Activated CD4-positive, alpha-beta T cell treated with anti-CD3 and anti-CD28 coated beads for 24 hours (primary cell): ENCODE measurements around the gene MLLT10.
A peak's percentile ranks its signal among the peaks of the same experiment; 100 is the strongest.

Experiments
- DNase-seq, 2 donors: peaks; one replicate each; pipeline ENCODE4 v3.0.0-alpha.2; 2020; ENCODE audit warnings: low read depth in 2 of 2

The MLLT10 gene

GRCh38 chr10:21732067-21732772, 198.2 kb downstream of the MLLT10 start:
- DNase-seq: peak in 1 of 2 donors; percentile 11

GRCh38 chr10:21733710-21734109, 199.7 kb downstream of the MLLT10 start:
- DNase-seq: no peak

- DNase-seq: no peak
Observed at GRCh38 chr10:21737106-21737505, 203.1 kb downstream of the MLLT10 start.

GRCh38 chr10:21740989-21741388, 207.0 kb downstream of the MLLT10 start:
- no peak for DNase-seq

- DNase-seq: no peak
Observed at GRCh38 chr10:21742740-21743412, 208.8 kb downstream of the MLLT10 start.

- DNase-seq: no peak
Observed at GRCh38 chr10:21744223-21744622, 210.2 kb downstream of the MLLT10 start.

- DNase-seq: no peak
Observed at GRCh38 chr10:21746118-21746517, 212.1 kb downstream of the MLLT10 start.

GRCh38 chr10:21747809-21748208, 213.8 kb downstream of the MLLT10 start:
- no peak for DNase-seq

GRCh38 chr10:21749788-21750187, 215.8 kb downstream of the MLLT10 start:
- DNase-seq: no peak

- no peak for DNase-seq
Observed at GRCh38 chr10:21750424-21750823, 216.4 kb downstream of the MLLT10 start.

- no peak for DNase-seq
Observed at GRCh38 chr10:21751341-21752310, 217.6 kb downstream of the MLLT10 start.

- no peak for DNase-seq
Observed at GRCh38 chr10:21753497-21754270, 219.7 kb downstream of the MLLT10 start.

GRCh38 chr10:21754410-21755011, 220.5 kb downstream of the MLLT10 start:
- no peak for DNase-seq

GRCh38 chr10:21756707-21757106, 222.7 kb downstream of the MLLT10 start:
- no peak for DNase-seq

- DNase-seq: no peak
Observed at GRCh38 chr10:21757185-21757901, 223.3 kb downstream of the MLLT10 start.

GRCh38 chr10:21758239-21758638, 224.2 kb downstream of the MLLT10 start:
- no peak for DNase-seq

GRCh38 chr10:21758696-21759095, 224.7 kb downstream of the MLLT10 start:
- no peak for DNase-seq

GRCh38 chr10:21759232-21759631, 225.2 kb downstream of the MLLT10 start:
- DNase-seq: no peak

GRCh38 chr10:21760332-21760731, 226.3 kb downstream of the MLLT10 start:
- DNase-seq: no peak

- no peak for DNase-seq
Observed at GRCh38 chr10:21764466-21765189, 230.6 kb downstream of the MLLT10 start.
